H1 (cell line): ENCODE measurements around the gene SLC6A2. TPM values are rescaled to one million over a fixed set of nuclear protein-coding genes. Genes with fewer than 3 reads are reported as not detected.

Source experiments
- CTCF ChIA-PET: fragments of 300-600 bp; sonication (Branson Sonifier 250); formaldehyde crosslinking; loops from one replicate; lab custom pipeline; 2021; ENCODE audit not compliant: partially characterized antibody; lab: Charles Lee
- POLR2A ChIA-PET: fragments of 300-600 bp; sonication (Branson Sonifier 250); formaldehyde crosslinking; loops from one replicate; lab custom pipeline; 2021; ENCODE audit warnings: inconsistent platforms; ENCODE audit not compliant: partially characterized antibody; lab: Charles Lee
- DNase-seq, 2 experiments: peaks; one replicate each; pipeline versions ENCODE4 v3.0.0 to v3.0.0-alpha.2; 2010 to 2022; ENCODE audit warnings: low spot score in 2 of 2, low read depth in 1 of 2, mixed read lengths in 1 of 2
- FAIRE-seq: peaks from 2 replicates; lab custom pipeline; 2011; peaks lifted over from hg19 to GRCh38; lab: Jason Lieb, UNC
- H2AFZ ChIP-seq: 2 replicates; pipeline ENCODE4 v1.8.1; 2012; ENCODE audit warnings: low read length, inconsistent platforms
- H2AK5ac ChIP-seq: 2 replicates; pipeline ENCODE4 v1.6.1; 2013; ENCODE audit warnings: low read depth, low read length
- H2BK120ac ChIP-seq: replicated peaks from 2 replicates; pipeline ENCODE3; 2013; ENCODE audit warnings: low read depth, low read length, inconsistent platforms
- H2BK12ac ChIP-seq: 2 replicates; pipeline ENCODE4 v1.6.1; 2013; ENCODE audit warnings: low read depth, low read length
- H2BK15ac ChIP-seq: 2 replicates; pipeline ENCODE4 v1.6.1; 2013; ENCODE audit warnings: low read length
- H2BK20ac ChIP-seq: 2 replicates; pipeline ENCODE4 v1.6.1; 2013; ENCODE audit warnings: low read length
- H2BK5ac ChIP-seq: 2 replicates; pipeline ENCODE4 v1.6.1; 2013; ENCODE audit warnings: low read depth, low read length
- H3K14ac ChIP-seq: 2 replicates; pipeline ENCODE4 v1.6.1; 2013; ENCODE audit warnings: inconsistent platforms; ENCODE audit not compliant: insufficient read length
- H3K18ac ChIP-seq: 2 replicates; pipeline ENCODE4 v1.6.1; 2013; ENCODE audit warnings: low read length; ENCODE audit errors: extremely low read depth
- H3K23ac ChIP-seq: 2 replicates; pipeline ENCODE4 v1.6.1; 2013; ENCODE audit warnings: inconsistent platforms; ENCODE audit not compliant: insufficient read length
- H3K23me2 ChIP-seq: 2 replicates; pipeline ENCODE4 v1.6.1; 2013; ENCODE audit warnings: low read depth, low read length
- H3K27ac ChIP-seq: 2 replicates; pipeline ENCODE4 v1.6.1; 2011; ENCODE audit warnings: low read depth, low read length, inconsistent platforms
- H3K27me3 ChIP-seq, 4 experiments: replicated peaks in 1 of 4; 1 replicate in 1 of 4; 2 replicates in 3 of 4; pipeline versions ENCODE4 v1.6.1 to v1.8.1; 2011 to 2013; ENCODE audit warnings: low read length in 3 of 4, mild to moderate bottlenecking in 3 of 4, inconsistent platforms in 2 of 4, mixed read lengths in 2 of 4, moderate library complexity in 1 of 4; ENCODE audit not compliant: control insufficient read depth in 3 of 4, insufficient read depth in 3 of 4; ENCODE audit errors: extremely low read depth in 1 of 4
- H3K36me3 ChIP-seq, 4 experiments: 2 replicates each; pipeline versions ENCODE4 v1.6.1 to v1.8.1; 2011 to 2013; ENCODE audit warnings: mild to moderate bottlenecking in 4 of 4, low read length in 3 of 4, moderate library complexity in 2 of 4, control low read depth in 1 of 4, inconsistent platforms in 1 of 4; ENCODE audit not compliant: insufficient read depth in 4 of 4, control insufficient read depth in 2 of 4
- H3K4ac ChIP-seq: replicated peaks from 2 replicates; pipeline ENCODE3; 2013; ENCODE audit warnings: low read length, low read depth, mixed read lengths, inconsistent platforms; ENCODE audit not compliant: insufficient read length
- H3K4me1 ChIP-seq, 4 experiments: replicated peaks in 1 of 4; 1 replicate in 1 of 4; 2 replicates in 3 of 4; pipeline versions ENCODE4 v1.6.1 to v1.8.1; 2011 to 2013; ENCODE audit warnings: low read length in 3 of 4, inconsistent platforms in 2 of 4, mixed read lengths in 1 of 4; ENCODE audit not compliant: insufficient read depth in 4 of 4, control insufficient read depth in 3 of 4
- H3K4me2 ChIP-seq, 2 experiments: 2 replicates each; pipeline versions ENCODE4 v1.6.1 to v1.8.1; 2011 to 2013; ENCODE audit warnings: low read depth in 2 of 2, low read length in 2 of 2, control low read depth in 1 of 2, inconsistent platforms in 1 of 2, mild to moderate bottlenecking in 1 of 2; ENCODE audit not compliant: insufficient read depth in 1 of 2
- H3K4me3 ChIP-seq, 4 experiments: fragments of 200-600, 300-600 bp in 1 of 4; sonication (generic), shearing (Covaris generic), sonication (Bioruptor Twin) in 1 of 4; 2 replicates each; pipeline versions ENCODE4 v1.5.1 to v1.8.1; 2011 to 2016; ENCODE audit warnings: low read length in 4 of 4, low read depth in 3 of 4, control low read depth in 2 of 4, inconsistent platforms in 2 of 4, mild to moderate bottlenecking in 2 of 4, mixed read lengths in 1 of 4, moderate library complexity in 1 of 4; ENCODE audit not compliant: insufficient read depth in 2 of 4; ENCODE audit errors: extremely low read depth in 1 of 4
- H3K56ac ChIP-seq: replicated peaks from 2 replicates; pipeline ENCODE3; 2013; ENCODE audit warnings: low read depth, mild to moderate bottlenecking, mixed read lengths, low read length, inconsistent platforms; ENCODE audit not compliant: insufficient read length
- H3K79me1 ChIP-seq: 2 replicates; pipeline ENCODE4 v1.6.1; 2013; ENCODE audit warnings: low read depth, low read length, control low read depth
- H3K79me2 ChIP-seq, 2 experiments: 2 replicates each; pipeline versions ENCODE4 v1.6.1 to v1.8.1; 2012 to 2013; ENCODE audit warnings: low read length in 2 of 2, mild to moderate bottlenecking in 2 of 2, inconsistent platforms in 1 of 2; ENCODE audit not compliant: insufficient read depth in 2 of 2, control insufficient read depth in 1 of 2
- H3K9ac ChIP-seq, 4 experiments: replicated peaks in 1 of 4; 1 replicate in 1 of 4; 2 replicates in 3 of 4; pipeline versions ENCODE4 v1.6.1 to v1.8.1; 2011 to 2013; ENCODE audit warnings: low read depth in 3 of 4, low read length in 3 of 4, control low read depth in 2 of 4, mild to moderate bottlenecking in 2 of 4, moderate library complexity in 2 of 4, inconsistent platforms in 1 of 4; ENCODE audit errors: extremely low read depth in 1 of 4
- H3K9me3 ChIP-seq, 2 experiments: 2 replicates each; pipeline versions ENCODE4 v1.6.1 to v1.8.1; 2012 to 2013; ENCODE audit warnings: mild to moderate bottlenecking in 2 of 2, moderate library complexity in 2 of 2, control low read depth in 1 of 2, inconsistent platforms in 1 of 2, low read depth in 1 of 2, low read length in 1 of 2, mixed read lengths in 1 of 2; ENCODE audit not compliant: insufficient read depth in 2 of 2
- H4K20me1 ChIP-seq, 2 experiments: replicated peaks in 1 of 2; 2 replicates each; pipeline versions ENCODE3 to v1.8.1; 2011 to 2013; ENCODE audit warnings: inconsistent platforms in 2 of 2, low read length in 2 of 2, mild to moderate bottlenecking in 1 of 2; ENCODE audit not compliant: insufficient read depth in 2 of 2, control insufficient read depth in 1 of 2
- H4K5ac ChIP-seq: 2 replicates; pipeline ENCODE4 v1.6.1; 2013; ENCODE audit warnings: low read length, low read depth, mixed read lengths, inconsistent platforms; ENCODE audit not compliant: insufficient read length
- H4K8ac ChIP-seq: 2 replicates; pipeline ENCODE4 v1.8.0; 2013; ENCODE audit warnings: mild to moderate bottlenecking, moderate library complexity, low read length, inconsistent platforms; ENCODE audit not compliant: insufficient read depth; ENCODE audit errors: extremely low read depth
- H4K91ac ChIP-seq: replicated peaks from 2 replicates; pipeline ENCODE3; 2013; ENCODE audit warnings: low read length, mixed read lengths, inconsistent platforms; ENCODE audit not compliant: insufficient read length
- CEBPB ChIP-seq: IDR thresholded peaks from 2 replicates; pipeline ENCODE4 v1.6.1; 2012; ENCODE audit warnings: low read depth, low read length
- KDM4A ChIP-seq: IDR thresholded peaks from one replicate; pipeline ENCODE4 v1.7.1; 2012; ENCODE audit warnings: low read depth, mild to moderate bottlenecking, moderate library complexity, low read length, inconsistent platforms; ENCODE audit not compliant: severe bottlenecking
- MAFK ChIP-seq: IDR thresholded peaks from 2 replicates; pipeline ENCODE4 v1.6.1; 2012; ENCODE audit warnings: low read depth, mild to moderate bottlenecking, improper control_type of control experiment, low read length
- MAX ChIP-seq: IDR thresholded peaks from 2 replicates; pipeline ENCODE4 v1.6.1; 2012; ENCODE audit warnings: inconsistent platforms
- NRF1 ChIP-seq: IDR thresholded peaks from 2 replicates; pipeline ENCODE4 v1.6.1; 2011; ENCODE audit warnings: mild to moderate bottlenecking, low read depth, low read length, improper control_type of control experiment
- POLR2A ChIP-seq, 2 experiments: IDR thresholded peaks; 1 replicate in 1 of 2; 2 replicates in 1 of 2; pipeline ENCODE4 v1.6.1; 2011; ENCODE audit warnings: low read depth in 2 of 2, low read length in 2 of 2, mild to moderate bottlenecking in 2 of 2; ENCODE audit errors: control extremely low read depth in 1 of 2
- RAD21 ChIP-seq, 2 experiments: IDR thresholded peaks in 1 of 2; conservative IDR thresholded peaks in 1 of 2; 2 replicates each; pipeline ENCODE4 v1.6.1; 2011; ENCODE audit warnings: low read depth in 2 of 2, low read length in 2 of 2, improper control_type of control experiment in 1 of 2, inconsistent platforms in 1 of 2, mild to moderate bottlenecking in 1 of 2, moderate library complexity in 1 of 2
- RNF2 ChIP-seq: fragments of 200-900, 300-1000 bp; sonication (generic); IDR thresholded peaks from 2 replicates; pipeline ENCODE4 v1.7.1; 2016; ENCODE audit warnings: borderline replicate concordance, low read depth, mild to moderate bottlenecking, antibody characterized with exemption, low read length; ENCODE audit not compliant: poor library complexity, severe bottlenecking; ENCODE audit errors: missing control alignments
- SP2 ChIP-seq: IDR thresholded peaks from 2 replicates; pipeline ENCODE4 v1.6.1; 2012; ENCODE audit warnings: mild to moderate bottlenecking, low read length, inconsistent platforms
- SP4 ChIP-seq: IDR thresholded peaks from 2 replicates; pipeline ENCODE4 v1.6.1; 2012; ENCODE audit warnings: low read length, inconsistent platforms
- ZNF274 ChIP-seq: IDR thresholded peaks from 2 replicates; pipeline ENCODE4 v1.7.0; 2012; ENCODE audit warnings: low read length, borderline replicate concordance; ENCODE audit errors: extremely low read depth
- WGBS, 2 experiments: shearing (Covaris generic) in 1 of 2; methylation state at CpG; one replicate each; pipeline versions ENCODE4 v1.1.6 to v1.1.7; 2013 to 2015; ENCODE audit warnings: low lambda C conversion rate in 2 of 2, mixed read lengths in 2 of 2, inconsistent platforms in 1 of 2, low coverage in 1 of 2, missing lambda C conversion rate in 1 of 2; ENCODE audit not compliant: insufficient replicate concordance in 2 of 2, insufficient coverage in 1 of 2, insufficient read length in 1 of 2; ENCODE audit errors: extremely low coverage in 1 of 2, missing lambda C conversion rate in 1 of 2; 5-methylcytosine and 5-hydroxymethylcytosine counted together
- polyA plus RNA-seq, 7 experiments: library from polyadenylated mRNA; depleted of rRNA in 3 of 7; stranded (reverse) in 5 of 7; unstranded in 2 of 7; fragments of >200 nt in 5 of 7; fragments of 200-250 nt in 2 of 7; gene quantifications; 1 replicate in 5 of 7; 2 replicates in 1 of 7; 4 replicates in 1 of 7; pipeline versions ENCODE4 v1.2.1 to v1.2.3, GENCODE V29; 2011 to 2013; ENCODE audit warnings: missing spikeins in 2 of 7, mixed read lengths in 2 of 7
- total RNA-seq: library from RNA; stranded (reverse); fragmentation: NEBNext Ultra II Directional; extraction: Animal tissue kit (Norgen Biotek cat#: 25700); gene quantifications from 2 replicates; pipeline ENCODE4 v1.2.1, GENCODE V29; 2021
- TF ChIP-seq, protein P1 (sequence below): IDR thresholded peaks from 2 replicates; pipeline ENCODE4 v1.6.1; 2012; ENCODE audit warnings: inconsistent platforms

SLC6A2 gene
- total and polyA plus RNA-seq, 2 of the 8 experiments (the other 6 are each of a cell fraction or from before 2014, with no cell fraction given): 0.35 TPM; not detected in 1

- Histone ChIP-seq H4K5ac (no peak overlapping the region), H3K27ac (no peak overlapping the region), H4K8ac (no peak overlapping the region), H3K56ac (no peak overlapping the region), H3K79me2 (no peaks in the 10 kb centered on the region), H3K9ac (no peak overlapping the region), H4K91ac (no peak overlapping the region), H2AK5ac (no peak overlapping the region), H2BK15ac (no peak overlapping the region), H3K23me2 (no peaks in the 10 kb centered on the region; the same call in 1 of the 2 replicates), H3K9me3 (no peaks in the 10 kb centered on the region), H2BK20ac (no peak overlapping the region), H3K4me1 (peaks cover 0 to 1% (median under 1%) of the 10 kb centered on the region in 4 experiments; a peak in 1 of 7 replicates), H3K18ac (no peak overlapping the region), H3K4ac (no peak overlapping the region), H3K4me2 (no peak overlapping the region), H2BK12ac (no peak overlapping the region), H3K36me3 (no peaks in the 10 kb centered on the region), H3K14ac (no peak overlapping the region), H3K23ac (no peak overlapping the region), H3K27me3 (peaks cover 3 to 16% (median 9%) of the 10 kb centered on the region in 4 experiments), H4K20me1 (no peaks in the 10 kb centered on the region), H2BK120ac (no peak overlapping the region), H2AFZ (no peak overlapping the region), H2BK5ac (no peak overlapping the region), H3K4me3 (no peak overlapping the region), H3K79me1 (no peaks in the 10 kb centered on the region)
- FAIRE-seq: no peak
- ChIA-PET POLR2A (no interaction called here), CTCF (interaction anchor here (0.7 to 7.7 kb wide), 8 partner anchors 16 to 198 kb away, joined by 3 to 94 read pairs (median 5); no protein-coding TSS in a partner anchor)
- 89% methylated on average over 5 of the region's 5 CpGs; no CpG with 5 or more reads in 1 of the 2 experiments for WGBS, 2 experiments
- no peak for DNase-seq
- TF ChIP-seq RNF2: no peak
- TF ChIP-seq NRF1: no peak
- TF ChIP-seq MAX: no peak
- TF ChIP-seq SP4: no peak
- TF ChIP-seq POLR2A (IDR thresholded peaks at IDR 0.05; ENCODE audit: control extremely low read depth in 1 of 2, low read depth in 2 of 2, low read length in 2 of 2): no peak
- TF ChIP-seq CEBPB: no peak
- TF ChIP-seq ZNF274: no peak
- TF ChIP-seq KDM4A: no peak
- TF ChIP-seq SP2: no peak
- no peak for TF ChIP-seq RAD21 (IDR thresholded peaks at IDR 0.05 in 1 of 2, conservative IDR thresholded peaks at IDR 0.05 in 1 of 2; ENCODE audit: low read depth in 2 of 2, low read length in 2 of 2)
- TF ChIP-seq, protein P1, sequence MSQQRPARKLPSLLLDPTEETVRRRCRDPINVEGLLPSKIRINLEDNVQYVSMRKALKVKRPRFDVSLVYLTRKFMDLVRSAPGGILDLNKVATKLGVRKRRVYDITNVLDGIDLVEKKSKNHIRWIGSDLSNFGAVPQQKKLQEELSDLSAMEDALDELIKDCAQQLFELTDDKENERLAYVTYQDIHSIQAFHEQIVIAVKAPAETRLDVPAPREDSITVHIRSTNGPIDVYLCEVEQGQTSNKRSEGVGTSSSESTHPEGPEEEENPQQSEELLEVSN: no peak
- TF ChIP-seq MAFK: no peak
Observed at GRCh38 chr16:55662644-55663031, 6.8 kb downstream of the SLC6A2 start.
